GM21381 (cell line): ENCODE data around the gene SBK3.
"Not testable (repeated sequence)": the region's sequence is repeated elsewhere in the genome, so short reads cannot be mapped to it uniquely, and the experiment has no call there.

Experiments used
- ATAC-seq: cut with Tn5 transposase; IDR thresholded peaks from one replicate; pipeline ENCODE4 v1.9.1; 2021; ENCODE audit warnings: mild to moderate bottlenecking, moderate library complexity; ENCODE audit not compliant: unreplicated experiment

SBK3 gene

DNA sequence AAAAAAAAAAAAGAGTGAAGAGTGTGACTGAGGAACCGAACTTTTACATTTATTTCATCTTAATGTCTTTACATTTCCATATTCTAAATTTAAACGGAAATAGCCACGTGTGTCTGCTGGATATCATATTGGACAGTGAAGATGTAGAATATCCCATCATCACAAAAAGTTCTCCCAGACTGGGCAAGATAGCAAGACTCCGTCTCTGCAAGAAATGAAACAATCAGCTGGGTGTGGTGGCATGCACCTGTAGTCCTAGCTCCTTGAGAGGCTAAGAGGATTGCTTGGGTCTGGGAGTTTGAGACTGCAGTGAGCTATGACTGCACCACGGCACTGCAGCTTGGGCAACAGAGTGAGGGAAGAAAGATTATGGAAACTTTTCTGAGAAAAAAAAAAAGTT is 31.4 kb upstream of the SBK3 start:
- no peak for ATAC-seq

DNA sequence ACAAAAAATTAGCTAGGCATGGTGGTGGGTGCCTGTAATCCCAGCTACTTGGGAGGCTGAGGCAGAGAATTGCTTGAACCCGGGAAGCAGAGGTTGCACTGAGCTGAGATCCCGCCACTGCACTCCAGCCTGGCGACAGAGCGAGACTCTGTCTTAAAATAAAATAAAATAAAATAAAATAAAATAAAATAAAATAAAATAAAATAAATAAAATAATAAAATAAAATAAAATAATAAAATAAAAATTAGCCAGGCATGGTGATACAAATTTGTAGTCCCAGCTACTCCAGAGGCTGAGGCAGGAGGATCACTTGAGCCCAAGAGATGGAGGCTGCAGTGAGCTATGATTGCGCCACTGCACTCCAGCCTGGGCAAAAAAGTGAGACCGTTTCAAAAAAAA is 28.6 kb upstream of the SBK3 start:
- not testable (repeated sequence) for ATAC-seq

DNA sequence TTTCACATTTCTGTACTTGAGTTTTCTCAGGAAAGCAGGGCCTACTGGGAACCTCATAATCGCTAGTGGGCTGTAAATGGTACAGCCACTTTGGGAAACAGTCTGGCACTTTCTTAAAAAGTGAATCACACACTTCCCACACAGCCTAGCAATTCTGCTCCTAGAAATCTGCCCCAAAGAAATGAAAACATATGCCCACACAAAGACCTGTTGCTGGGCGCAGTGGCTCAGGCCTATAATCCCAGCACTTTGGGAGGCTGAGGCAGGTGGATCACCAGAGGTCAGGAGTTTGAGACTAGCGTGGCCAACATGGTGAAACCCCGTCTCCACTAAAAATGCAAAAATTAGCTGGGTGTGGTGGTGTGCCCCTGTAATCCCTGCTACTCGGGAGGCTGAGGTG is 24.1 kb upstream of the SBK3 start:
- ATAC-seq = not testable (repeated sequence)

DNA sequence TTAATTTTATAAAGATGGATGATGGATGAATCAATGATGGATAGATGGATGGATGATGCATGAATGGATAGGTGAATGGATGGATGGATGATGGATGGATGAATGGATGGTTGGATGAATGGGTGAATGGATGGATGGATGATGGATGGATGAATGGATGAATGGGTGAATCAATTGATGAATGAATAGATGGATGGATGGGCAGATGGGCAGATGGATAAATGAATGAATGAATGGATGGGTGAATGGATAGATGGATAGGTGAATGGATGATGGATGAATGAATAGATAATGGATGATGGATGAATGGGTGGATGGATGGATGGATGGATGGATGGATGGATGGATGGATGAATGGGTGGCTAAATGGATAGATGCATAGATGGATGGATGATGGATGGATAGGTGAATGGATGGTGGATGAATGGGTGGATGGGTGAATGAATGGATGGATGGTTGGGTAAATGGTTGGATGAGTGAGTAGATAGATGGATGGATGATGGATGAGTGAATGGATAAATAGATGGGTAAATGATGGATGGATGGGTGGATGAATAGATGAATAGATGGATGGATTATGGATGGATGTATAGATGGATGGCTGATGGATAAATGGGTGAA is 22.5 kb upstream of the SBK3 start:
- no peak for ATAC-seq

DNA sequence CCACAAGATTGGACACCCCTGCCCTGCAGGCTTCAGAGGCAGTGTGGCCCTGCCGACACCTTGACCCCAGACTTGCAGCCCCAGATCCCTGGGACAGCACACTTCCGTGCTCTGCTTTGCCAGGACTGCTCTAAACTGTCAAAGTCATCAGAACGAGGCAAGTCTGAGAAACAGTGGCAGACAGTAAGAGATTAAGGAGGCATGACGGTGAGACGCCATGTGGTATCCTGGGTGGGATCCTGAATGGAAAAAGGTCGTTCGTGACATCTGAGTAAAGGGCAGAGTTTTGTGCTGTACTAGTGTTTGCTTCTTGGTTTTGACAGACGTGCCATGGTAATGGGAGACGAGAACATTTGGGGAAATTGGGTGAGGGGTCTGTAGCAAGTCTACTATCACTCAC is 21.5 kb upstream of the SBK3 start:
- ATAC-seq = no peak

DNA sequence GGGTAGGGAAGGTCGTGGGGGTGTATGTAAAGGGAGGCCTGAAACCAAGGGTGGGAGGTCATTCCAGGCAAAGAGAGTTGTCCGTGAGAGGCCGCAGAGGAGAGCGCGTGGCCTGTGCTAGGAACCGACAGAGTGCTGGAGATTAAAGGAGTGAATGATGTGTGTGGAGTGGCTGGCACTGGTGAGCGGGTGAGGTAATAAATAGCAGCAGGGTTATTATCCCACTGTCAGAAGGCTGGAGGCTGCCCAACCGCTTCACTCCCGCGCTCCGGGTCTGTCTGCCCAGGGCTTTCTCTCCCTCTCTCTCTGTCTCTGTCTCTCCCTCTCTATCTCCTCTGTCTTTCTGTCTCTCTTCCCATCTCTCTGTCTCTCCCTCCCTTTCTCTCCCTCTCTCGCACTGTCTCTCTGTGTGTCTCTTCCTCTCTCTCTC is 17.9 kb upstream of the SBK3 start:
- ATAC-seq = no peak

DNA sequence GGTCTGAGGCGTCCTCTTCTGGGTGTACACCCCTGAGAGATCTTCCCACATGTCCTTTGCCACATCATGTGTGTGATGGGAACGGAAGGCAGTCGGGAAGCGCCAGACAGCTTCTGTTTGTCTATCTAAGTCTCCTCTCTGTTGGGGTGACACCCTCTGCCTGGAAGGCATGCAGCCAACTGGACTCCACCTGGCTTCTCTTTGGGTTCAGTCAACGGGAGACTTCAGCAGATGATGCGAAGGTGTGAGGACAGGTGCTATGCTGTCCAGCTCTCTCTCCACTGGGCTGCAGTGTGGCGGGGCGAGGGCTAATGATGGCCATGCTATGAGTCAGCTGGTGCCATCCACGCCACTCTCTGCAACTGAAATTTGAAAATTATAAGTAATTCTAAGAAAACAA is 14.3 kb upstream of the SBK3 start:
- no peak for ATAC-seq

DNA sequence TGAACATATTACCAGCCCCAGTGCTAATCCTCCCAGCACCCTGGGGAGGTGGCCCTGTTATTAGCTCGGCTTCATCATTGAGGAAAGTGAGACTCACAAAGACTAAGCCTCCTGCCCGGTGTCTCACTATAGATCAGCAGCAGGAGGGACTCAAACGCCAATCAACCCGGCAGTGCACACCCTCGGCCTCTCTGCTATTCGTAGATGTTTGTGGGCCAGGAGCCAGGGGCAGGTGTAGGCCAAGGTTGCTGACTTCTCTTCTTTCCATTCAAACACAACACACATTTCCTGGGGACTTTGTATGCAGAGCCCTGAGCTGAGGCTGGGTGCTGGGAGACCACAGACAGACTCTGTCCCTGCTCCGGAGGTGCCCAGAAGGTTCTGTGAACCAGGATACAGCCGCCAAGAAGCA is 9.4 kb upstream of the SBK3 start:
- ATAC-seq = no peak

DNA sequence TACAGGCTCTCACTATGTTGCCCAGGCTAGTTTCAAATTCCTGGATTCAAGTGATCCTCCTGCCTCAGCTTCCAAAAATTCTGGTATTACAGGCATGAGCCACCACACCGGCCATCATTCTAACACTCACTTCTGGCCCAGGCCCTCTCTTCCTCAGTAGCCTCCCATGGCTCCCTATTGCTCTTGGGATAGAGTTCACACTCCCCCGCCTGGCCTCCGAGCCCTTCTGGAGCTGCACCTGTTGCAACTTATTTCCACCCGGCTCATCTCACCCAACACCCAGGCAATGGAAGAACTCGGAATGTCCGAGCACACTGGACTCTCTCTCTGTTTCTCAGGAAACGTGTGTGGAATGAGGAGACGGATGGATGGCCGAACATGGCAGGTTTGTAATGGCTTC is 9.0 kb upstream of the SBK3 start:
- ATAC-seq = no peak

DNA sequence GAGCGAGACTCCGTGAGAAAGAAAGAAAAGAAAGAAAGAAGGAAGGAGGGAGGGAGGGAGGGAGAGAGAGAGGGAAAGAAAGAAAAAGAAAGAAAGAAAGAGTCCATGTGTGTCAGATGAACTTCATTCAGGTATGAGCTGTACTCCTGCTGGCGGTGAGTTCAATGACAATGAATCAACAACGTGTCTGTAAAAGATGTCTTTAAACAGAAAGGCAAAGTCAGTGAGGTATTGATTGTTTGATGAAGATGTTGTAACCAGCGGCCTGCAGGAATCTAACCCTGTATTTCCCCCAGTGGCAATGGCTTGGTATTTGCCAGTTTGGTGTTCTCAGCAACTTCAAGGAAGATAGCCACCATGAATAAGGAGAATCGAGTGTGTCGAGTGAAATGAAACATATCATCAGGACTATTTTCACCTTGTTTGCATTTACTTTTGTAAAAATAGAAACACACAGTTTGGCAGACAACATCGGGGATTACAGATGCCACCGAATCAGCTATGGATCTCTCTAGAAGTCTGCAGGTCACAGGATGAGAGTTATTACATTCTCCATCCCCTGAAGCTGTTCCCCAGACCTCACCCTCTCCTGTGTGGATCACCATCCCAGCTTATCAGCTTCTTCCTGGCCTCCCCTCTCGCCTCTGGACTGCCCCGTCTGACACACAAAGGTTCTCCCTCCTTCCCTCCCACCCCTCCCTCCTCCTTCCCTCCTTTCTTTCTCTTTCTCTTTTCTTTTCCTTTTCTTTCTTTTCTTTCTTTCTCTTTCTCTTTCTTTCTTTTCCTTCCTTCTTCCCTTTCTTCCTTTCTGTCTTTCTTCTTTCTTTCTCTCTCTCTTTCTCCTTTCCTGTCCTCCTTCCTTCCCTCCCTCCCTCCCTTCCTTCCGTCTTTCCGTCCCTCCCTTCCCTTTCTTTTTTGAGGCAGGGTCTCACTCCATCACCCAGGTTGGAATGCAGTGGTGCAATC is 8.2 kb upstream of the SBK3 start:
- no peak for ATAC-seq

DNA sequence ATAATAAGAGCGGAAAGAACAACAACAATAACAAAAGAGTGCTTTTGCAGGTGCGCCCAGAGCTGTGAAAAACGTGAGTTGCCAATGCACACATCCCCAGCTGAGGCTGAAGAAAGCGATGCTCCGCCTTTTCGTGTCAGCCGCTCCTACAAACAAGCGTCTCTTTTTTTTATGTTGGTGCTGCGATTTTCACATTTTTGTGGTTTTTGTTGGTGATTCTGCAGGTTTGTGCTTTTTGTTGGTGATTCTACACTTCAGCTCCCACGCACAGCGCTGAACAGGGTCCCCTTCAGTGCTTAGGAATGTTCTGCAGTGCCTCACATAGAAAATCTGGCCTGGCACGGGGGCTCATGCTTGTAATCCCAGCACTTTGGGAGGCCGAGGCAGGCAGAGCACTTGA is 7.3 kb upstream of the SBK3 start:
- no peak for ATAC-seq

DNA sequence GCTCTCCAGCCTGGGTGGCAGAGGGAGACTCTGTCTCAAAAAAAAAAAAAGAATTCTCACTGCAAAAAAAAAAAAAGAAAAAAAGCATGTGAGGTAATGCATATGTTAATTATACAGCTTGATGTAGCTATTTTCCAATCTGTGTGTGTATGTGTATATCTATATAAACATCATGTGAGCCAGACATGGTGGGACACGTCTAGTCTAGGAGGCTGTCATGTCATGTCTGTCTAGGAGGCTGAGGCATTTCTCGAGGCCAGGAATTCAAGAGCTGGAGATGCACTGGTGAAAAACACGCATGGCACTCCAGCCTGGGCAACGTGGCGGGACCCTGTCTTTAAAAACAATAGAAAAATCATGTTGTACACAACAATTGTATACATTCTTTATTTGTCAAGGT is 6.9 kb upstream of the SBK3 start:
- ATAC-seq = no peak

DNA sequence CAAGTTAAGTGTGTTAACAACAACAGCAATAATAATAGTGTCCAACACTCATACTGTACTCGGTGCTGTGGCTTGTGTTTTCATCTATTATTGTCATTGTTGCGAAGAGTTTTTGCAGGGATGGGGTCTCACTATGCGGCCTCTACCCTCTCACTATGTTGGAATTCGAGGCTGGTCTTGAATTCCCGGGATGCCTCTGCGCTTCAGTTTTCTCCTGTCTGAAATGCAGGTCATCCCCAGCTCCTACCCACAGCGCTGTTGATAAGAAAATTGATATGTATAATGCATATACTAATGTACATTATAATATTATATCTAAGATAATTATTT is 4.9 kb upstream of the SBK3 start:
- no peak for ATAC-seq

DNA sequence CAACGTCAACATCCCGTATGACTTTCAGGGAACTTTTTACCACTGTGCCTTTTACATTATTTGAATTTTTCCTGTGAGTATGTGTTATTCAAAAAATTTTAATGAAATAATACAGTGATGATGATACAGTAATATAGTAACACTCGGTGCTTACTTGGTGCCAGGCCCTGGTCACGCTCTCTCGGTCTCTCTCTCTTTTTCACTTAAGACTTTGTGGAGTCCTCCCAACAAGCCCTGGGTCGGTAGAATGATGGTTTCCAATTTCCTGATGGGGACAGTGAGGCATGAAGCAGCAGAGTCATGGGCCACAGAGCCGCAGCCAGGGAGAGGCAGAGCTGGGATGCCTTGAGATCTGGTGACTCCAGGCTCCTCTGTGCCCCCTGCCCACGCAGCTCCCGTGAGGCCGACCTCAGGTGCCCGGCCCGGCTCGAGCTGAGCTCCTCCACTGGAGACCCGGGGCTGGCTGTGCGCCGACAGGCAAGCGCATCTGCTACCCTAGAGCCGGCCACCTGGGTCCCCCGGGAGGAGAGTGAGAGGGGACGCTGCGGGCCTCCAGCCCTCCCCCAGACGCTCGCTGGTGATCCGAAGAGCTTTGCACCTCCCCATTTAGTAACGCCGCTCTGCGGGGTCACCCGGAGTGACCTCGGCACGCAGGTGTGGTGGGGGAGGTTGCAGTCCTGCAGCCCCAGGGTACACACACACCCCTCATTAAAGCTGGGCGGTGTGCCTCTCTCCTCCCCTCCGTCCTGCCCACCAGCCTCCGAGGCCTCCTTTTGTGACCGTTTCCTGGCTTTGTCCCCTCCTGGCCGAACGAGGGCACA is 4.4 kb upstream of the SBK3 start:
- no peak for ATAC-seq

DNA sequence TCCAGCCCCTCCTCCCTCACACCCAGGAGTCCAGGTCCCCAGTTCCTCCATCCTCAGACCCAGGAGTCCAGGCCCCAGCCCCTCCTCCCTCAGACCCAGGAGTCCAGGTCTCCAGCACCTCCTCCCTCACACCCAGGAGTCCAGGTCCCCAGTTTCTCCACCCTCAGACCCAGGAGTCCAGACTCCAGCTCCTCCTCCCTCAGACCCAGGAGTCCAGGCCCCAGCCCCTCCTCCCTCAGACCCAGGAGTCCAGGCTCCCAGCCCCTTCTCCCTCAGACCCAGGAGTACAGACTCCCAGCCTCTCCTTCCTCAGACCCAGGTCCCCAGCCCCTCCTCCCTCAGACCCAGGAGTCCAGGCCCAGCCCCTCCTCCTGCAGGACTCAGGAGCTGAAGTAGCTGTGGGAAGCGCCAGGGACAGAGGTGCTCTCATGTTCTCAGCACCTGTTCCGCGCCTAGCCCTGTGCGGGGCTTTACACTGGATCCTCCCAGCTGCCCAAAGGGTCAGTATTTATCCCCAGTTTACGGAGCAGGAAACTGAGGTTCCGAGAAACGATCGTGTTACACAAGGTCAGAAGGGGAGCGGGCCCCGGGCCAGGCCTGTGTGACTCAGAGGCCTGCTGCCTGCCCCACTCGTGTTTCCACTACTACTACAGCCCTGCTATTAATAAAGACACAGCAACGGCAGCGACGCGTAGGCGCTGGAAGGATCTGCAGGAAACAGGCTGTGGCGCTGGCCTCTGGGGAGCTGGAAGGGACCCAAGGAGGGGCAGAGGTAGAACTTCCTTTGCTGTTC is 1.7 kb upstream of the SBK3 start:
- ATAC-seq = no peak

DNA sequence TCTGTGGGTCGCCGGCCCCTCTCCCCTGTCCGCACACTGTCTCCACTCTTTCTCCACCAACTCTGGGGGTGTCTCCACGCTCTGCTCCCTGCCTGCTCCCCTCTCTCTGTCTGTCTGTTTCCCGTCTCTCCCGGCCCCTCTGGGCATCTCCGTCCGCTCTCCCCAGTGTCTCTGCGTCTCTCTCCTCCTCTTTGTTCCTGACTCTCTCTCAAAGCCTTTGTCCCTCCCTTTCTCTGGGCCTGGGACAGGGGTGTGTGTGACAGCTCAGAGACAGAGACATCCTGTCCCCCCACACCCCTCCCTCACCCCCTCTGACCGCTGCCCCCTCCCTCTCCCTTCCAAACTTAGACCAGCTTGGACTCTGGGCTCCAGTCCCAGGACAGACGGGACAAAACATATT is 668 bp upstream of the SBK3 start:
- no peak for ATAC-seq

DNA sequence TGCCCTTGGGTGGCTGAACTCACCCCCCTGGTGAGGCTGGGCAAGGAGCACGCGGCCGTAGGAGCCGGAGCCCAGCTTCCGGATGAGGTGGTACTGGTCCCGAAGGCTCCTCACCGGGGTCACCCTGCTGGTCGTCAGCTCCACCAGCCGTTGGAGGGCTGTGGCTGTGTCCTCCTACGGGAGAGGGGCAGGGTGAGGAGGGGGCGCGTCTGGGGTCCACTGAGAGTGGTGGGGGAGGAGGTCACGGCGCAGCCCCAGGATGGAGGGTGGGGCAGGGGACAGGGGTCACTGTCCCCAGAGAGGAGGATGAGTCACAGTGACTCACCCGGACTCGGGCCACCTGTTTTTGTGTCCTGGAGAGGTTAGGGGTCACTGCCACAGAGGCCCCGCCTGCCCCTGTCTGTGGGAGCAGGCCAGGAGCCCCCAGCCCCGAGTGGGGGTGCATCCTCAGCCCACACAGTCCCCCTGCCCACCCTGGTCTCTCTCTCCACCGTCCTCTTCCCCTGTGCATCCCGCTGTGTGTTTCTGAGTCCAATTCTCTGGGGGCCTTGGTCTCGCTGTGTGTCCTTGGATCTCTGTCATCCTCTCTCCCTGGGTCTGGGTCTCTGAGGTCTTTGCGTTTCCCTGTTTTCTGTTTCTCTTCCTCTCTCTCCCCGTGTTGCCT is 435 bp downstream of the SBK3 start:
- no peak for ATAC-seq

DNA sequence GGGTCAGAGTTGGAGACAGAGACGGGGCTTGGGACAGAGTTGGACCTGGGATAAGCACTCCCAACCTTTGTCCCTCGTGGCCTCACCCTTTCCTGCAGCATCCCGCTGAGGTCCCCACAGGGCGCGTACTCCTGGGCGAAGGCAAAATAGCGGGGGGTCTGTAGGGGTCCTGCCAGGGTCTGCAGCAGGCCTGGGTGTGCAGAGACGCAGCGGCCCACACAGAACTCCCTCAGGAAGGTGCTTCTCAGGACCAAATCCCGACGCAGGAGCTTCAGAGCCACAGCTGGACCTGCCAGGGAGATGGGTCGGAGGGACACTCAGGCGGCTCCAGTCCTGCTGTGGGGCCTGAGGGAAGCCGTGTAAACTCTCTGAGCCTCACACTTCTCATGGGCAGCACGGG is 1.3 kb downstream of the SBK3 start:
- ATAC-seq = no peak

DNA sequence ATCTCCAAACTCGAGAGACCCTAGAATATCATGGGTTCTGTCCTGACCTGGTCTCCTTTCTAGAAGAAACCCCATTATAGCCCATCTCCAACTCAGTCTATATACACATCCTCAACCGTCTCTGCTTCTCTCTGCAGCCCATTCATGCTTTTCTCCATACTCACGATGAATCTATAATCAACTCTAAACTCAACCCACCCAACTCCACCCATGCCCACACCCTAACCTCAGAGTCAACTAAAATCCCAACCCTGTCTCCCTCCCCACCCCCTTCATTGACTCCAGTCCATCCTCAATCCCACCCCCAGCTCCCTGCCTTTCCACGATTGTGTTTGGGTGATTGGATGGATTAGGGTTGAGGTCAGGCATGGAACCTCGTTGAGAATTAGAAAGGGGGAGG is 1.8 kb downstream of the SBK3 start:
- ATAC-seq = no peak

DNA sequence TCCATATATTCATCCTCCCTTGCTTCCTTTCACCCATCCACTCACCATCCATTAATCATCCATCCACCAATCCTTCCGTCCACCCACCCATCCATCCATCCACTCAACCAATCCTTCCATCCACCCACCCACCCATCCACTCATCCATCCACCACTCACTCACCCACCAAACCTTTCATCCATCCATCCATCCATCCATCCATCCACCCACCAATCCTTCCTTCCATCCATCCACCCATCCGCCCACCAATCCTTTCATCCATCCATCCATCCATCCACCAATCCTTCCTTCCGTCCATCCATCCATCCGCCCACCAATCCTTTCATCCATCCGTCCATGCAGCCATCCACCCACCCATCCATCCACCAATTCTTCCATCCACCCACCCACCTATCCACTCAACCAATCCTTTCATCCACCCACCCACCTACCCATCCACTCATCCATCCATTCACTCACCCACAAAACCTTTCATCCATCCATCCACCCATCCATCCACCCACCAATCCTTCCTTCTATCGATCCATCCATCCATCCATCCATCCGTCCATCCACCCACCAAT is 3.0 kb downstream of the SBK3 start:
- no peak for ATAC-seq
